Stimulated activated CD8-positive, alpha-beta memory T cell treated with anti-CD3 and anti-CD28 coated beads, Interleukin-2, amount 100 ng/mL, for 1 hour (primary cell): ENCODE data around the gene LRRC59.

ENCODE experiments used
- DNase-seq, 2 donors: peaks; one replicate each; pipeline ENCODE4 v3.0.0-alpha.2; 2020; ENCODE audit warnings: low read depth in 2 of 2

The LRRC59 gene

DNA sequence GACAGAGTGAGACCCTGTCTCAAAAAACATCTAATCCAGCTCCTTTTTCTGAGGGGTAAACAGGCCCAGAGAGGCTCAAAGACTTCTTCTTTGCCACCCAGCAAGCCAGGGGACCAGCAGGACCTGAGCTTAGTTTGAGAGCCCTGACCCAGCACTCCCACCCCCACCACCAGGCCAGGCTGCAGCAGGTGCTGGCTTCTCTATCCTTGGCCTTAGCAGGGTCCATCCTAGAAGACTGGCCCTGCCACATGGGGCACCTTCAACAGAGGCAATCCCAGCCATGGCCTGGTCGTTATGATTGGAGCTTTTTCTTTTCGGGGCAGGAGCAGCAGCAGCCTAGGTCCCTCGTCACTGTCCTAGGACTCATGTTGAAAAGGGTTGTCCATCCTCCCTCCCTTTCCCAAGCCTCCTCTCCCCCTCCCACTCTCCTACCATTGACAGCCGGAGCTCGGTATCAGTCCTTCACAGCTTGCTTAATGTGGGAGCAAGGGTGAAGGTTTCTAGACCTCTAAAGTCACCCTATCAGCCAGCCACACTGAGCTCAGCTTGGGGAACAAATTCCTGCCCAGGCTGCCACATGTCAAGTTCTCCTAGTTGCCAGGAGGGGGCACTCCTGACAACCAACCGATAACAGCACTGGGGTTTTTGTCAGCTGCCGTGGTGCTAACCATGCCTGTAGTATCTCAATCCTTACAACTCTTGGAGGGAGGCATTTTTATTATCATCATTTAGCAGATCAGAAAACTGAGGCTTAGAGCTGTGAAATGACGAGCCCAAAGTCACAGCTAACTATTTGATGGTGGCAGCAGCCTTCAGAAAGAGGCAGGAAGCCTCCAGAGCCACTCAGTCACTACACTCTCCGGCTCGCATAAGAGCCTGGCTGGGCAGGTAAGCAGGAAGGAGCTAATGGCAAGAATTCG, 35.5 kb downstream of the LRRC59 start:
- DNase-seq: peak in 1 of 2 donors; percentile 31

DNA sequence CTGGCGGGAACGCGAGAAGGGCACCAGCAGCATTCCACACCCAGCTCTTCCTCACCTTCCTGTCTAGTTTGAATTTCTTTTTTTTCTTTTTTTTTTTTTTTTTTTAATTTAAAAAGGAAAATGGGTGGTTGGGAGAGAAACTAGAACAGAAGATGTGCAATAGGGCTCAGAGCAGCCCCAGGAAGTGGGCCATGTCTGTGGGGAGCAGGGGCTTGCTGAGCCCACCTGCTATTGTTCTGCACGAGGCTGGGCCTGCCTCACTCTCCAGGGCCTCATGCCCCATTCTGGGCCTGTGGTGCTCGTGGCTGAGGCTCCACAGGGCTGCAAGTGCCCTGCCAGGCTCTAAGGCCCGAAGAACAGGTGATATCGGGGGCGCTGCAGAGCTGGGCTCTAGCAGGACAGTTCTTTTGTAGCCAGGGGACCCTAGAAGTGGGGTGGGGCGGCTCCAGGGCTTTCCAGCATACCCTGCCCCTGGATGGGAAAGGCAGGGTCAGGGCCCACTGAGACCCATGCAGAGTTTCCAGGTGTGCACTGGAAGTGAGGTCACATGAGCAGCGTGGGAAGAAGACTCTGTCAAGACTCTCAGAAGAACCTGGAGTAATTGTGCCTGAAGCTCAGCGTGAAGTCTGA, 36.7 kb downstream of the LRRC59 start:
- DNase-seq: no peak

DNA sequence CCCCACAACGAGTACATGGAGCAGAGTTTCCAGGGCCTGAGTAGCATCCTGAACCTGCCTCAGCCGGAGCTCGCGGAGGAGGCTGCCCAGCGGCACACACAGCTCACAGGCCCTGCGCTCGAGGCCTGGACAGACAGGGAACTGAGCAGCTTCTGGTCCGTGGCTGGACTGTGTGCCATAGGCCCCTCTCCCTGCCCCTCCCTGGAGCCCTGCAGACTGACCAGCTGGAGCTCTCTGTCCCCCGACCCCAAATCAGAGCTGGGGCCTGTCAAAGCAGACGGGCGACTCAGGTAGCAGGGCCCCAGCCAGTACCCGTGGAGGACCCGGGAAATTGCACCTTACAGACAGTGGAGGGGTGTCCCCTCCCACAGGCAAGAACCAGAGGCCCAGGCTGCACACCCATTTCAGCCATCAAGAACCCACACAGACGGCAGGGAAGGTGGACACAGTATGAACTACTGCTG, 37.3 kb downstream of the LRRC59 start:
- no peak for DNase-seq

DNA sequence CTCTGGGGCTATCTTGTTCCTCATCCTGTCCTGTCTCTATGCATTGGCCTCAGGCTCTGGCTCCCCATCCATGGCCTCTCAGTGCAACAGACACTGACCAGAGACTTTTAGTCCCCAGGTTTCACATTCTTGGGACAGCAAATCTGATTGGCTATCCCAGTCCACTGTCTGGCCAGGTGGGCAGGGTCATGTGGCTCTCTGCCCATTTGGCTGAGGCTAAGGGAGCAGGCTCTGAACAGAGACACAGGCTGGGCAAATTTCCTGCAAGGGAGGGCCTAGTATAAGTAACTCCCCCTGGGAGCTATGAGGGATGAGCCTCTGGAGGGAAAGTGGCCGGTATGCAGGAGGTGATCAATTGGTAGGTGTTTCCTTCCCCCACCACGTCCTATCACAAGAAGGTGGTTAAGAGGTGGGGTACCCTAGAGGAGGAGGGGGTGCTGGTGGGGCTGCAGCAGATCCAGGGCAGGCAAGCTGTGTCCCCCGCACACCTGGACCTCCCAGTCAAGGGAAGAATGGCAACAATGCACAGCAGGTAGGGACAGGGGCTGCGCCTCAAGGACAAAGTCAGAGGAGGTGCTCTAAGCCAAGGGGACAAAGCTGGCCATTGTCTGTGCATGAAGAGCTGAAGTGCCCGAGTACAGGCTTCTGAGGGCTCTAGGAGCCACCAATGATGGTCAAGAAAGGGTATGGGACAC, 38.2 kb downstream of the LRRC59 start:
- no peak for DNase-seq

DNA sequence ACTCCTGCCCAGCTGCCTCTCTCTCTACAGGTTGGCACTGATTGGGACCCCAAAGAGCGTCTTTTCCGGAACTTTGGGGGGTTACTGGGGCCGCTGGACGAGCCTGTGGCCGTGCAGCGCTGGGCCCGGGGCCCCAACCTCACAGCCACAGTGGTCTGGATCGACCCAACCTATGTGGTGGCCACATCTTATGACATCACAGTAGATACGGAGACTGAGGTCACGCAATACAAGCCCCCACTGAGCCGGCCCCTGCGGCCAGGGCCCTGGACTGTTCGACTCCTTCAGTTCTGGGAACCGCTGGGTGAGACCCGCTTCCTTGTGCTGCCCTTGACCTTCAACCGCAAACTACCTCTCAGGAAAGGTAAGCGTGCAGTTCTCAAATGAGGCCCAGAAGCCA, 39.1 kb downstream of the LRRC59 start:
- DNase-seq: no peak

DNA sequence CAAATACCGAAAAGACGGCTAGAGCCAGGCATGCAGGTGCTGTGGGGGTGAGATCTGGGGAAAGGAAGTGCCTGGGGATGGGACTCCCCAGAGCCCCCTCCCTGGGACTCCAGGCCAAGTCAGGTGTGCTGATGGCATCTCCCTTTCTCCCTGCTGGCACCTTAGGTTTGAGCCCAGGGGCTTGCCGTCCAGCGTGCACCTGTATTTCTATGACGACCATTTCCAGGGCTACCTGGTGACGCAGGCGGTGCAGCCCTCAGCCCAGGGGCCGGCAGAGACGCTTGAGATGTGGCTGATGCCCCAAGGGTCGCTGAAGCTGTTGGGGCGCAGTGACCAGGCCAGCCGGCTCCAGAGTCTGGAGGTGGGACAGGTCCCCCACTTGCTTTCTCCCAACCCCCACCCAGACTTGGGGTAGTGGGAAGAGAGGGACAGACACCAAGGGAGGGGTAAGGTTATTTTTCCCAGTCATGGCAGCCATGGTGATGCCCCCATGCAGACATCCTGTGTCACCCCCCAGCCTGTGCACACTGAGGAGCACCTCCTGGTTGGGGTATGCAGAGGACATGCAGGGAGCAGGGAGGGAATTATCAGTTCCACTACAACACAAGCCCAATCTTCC, 40.3 kb downstream of the LRRC59 start:
- no peak for DNase-seq

DNA sequence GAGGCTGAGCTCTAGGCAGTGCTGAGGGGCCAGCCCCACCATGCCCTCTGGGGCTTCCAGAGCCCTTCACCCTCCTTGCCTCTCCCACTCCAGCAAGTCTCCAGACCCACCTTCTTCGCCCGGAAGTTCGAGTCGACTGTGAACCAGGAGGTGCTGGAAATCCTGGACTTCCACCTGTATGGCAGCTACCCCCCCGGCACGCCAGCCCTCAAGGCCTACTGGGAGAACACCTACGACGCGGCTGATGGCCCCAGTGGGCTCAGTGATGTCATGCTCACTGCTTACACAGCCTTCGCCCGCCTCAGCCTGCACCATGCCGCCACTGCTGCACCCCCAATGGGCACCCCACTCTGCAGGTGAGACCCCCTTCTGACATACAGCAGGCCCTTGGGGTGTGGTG, 40.9 kb downstream of the LRRC59 start:
- no peak for DNase-seq

DNA sequence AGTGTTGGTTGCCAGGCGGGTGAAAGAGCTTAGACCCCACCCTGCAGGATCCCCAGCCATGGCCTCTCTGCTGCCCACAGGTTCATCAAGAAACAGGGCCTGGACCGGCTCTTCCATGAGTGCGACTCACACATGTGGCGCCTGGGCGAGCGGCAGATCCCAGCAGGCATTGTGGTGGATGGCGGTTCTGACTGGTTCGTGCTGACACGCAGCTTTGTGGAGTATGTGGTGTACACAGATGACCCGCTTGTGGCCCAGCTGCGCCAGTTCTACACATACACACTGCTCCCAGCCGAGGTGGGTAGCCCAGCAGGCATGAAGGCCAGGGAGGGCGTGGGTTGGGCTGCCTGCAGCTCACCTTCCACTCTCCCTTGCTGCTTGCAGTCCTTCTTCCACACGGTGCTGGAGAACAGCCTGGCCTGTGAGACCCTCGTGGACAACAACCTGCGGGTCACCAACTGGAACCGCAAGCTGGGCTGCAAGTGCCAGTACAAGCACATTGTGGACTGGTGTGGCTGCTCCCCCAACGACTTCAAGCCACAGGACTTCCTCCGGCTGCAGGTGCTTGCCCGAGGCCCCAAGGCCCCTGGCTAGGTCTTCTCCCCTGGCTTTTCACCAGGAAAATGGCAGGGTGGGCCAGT, 41.5 kb downstream of the LRRC59 start:
- DNase-seq: no peak

DNA sequence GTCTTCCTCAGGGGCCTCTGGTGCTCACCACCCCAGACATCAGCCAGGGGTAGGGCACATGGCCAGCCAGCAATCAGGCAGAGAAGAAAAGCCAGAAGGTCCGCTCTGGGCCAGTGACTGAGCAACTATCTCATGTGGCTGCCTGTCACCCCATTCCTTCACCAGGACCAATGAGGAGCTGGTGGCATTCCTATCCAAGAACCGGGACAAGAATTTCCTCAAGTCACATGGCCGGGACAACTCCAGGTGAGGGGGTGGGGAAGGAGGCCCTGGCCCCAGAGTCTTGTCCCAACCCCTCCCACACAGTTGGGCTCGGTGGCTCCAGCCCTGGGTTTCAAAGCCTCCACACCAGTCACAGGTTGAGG, 42.0 kb downstream of the LRRC59 start:
- no peak for DNase-seq

DNA sequence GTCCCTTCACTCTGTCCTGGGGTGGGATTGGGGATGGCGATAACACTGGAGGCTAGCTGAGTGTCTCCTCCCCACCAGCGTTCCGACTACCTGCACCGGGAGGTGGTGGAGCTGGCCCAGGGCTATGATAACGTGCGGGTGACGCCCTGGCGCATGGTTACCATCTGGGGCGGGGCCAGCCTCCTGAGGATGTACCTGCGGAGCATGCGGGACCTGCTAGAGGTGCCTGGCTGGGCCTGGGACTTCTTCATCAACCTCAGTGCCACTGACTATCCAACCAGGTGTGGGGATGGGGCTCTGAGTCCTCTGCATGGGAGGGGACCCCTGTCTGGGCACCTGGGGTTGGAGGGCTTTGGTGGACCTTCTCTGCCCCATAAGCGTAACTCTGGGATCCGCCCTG, 42.5 kb downstream of the LRRC59 start:
- no peak for DNase-seq

DNA sequence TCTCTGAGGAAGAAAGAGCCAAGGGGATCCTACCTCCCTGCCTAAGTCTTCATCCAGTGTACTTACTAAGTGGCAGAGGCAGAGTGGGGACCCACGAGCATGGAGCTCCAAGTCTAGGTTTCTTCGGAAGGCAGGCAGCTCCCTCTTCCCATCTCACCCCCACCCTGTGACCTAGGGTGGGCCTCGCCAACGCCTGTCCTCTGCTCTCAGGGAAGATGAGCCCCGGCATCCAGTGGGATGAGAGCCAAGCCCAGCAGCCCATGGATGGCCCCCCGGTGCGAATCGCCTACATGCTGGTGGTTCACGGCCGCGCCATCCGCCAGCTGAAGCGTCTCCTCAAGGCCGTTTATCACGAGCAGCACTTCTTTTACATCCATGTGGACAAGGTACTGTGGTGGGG, 43.1 kb downstream of the LRRC59 start:
- DNase-seq: no peak

DNA sequence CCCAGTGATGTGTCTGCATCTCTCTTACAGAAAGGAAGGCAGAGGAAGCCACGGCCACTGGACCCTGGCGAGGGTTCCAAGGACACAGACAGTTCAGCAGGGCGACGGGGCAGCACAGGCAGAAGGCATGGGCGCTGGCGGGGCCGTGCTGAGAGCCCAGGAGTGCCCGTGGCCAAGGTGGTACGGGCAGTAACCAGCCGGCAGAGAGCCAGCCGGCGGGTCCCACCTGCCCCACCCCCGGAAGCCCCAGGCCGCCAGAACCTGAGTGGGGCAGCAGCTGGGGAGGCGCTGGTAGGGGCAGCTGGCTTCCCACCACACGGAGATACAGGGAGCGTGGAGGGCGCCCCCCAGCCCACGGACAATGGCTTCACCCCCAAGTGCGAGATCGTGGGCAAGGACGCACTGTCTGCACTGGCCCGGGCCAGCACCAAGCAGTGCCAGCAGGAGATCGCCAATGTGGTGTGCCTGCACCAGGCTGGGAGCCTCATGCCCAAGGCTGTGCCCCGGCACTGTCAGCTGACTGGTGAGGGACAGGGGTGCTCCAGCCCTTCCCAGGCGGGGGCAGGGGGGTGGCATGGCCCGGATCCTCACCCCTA, 43.6 kb downstream of the LRRC59 start:
- DNase-seq: no peak

DNA sequence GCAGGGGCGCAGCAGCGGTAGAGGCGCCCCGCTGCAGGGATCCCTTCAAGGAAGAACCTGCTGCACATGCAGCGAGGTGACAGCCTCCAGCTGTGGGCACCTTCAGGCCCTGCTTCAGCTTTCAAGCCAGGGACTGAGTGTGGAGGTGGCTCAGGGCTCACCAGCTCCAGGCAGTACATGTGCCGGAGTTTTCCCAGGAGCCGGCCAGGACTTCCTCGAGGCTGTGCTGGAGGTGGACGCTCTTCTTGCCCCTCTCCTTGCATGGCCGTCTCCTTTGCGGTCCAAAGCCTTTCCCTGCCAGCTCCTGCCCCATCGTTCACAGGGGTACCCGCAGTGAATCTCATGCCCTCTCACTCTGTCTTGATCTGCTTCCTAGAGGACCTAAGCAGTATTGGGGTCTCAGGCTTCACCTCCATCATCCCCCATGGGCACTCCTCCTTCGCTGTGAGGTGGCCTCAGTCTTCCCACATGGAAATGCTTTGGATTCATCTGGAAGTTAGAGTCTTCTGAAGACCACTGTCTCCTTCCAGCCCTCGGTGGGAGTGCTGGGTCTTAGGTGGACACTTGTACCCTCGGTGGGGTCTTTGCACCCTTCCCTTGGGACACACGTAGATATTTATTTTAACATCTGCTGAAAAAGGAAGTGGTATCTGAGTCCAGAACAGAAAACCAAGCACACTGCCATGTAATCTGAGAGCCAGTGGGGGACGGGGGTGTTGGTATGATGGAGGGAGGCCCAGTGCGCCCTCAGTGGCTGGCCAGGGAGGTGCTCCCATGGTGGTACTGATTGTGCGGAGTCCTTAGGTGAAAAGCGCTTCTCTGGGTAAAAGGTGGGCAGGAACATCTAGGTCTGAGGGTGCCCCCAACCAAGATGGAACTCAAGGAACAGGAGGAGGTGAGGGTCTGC, 44.4 kb downstream of the LRRC59 start:
- DNase-seq: no peak

DNA sequence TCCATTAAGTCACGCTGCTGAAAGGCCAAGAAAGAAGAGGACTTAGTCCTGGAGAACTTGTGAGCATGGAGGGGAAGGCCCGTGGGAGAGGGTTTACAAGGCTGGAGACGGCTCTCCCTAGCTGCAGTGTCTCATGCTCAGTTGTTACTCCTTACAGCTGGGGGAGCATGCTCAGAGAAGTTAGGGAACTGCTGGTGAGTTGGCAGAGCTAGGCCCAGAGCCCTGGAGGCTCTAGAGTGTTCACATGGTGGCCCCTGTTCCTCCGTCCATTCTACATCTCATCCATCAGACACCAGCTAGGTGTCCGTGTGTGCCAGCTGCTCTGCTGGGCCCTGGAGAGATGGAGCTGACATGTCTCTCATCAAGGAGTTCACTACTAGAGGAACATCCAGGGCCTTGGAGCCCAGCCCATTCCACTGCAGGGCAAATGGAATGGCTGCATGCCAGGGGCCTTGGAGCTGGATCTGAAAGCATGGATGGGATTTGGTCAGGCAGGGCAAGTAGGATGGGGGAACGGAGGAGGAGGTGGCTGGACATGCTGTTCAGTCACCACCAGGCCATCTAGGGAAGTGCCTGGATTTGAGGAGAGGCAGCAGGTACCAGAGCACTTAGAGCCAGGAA, 45.1 kb downstream of the LRRC59 start:
- DNase-seq: no peak

DNA sequence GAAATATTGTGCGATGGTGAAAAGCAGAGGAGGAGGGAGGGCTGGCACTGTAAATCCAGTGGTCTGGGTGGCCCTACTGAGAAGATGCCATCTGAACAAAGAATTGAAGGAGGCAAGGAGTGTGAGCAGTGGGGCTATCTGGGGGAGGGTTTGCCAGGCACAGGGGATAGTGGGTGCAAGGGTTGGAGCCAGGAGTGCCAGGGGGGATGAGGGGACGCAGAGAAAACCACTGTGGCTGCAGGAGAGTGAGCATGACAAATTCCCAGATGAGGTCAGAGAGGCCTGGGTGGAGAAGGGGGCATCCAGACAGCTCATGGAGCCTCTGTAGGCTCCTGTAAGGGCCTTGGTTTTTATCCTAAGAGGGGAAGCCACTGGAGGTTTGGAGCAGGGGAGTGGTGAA, 46.6 kb downstream of the LRRC59 start:
- DNase-seq: no peak

DNA sequence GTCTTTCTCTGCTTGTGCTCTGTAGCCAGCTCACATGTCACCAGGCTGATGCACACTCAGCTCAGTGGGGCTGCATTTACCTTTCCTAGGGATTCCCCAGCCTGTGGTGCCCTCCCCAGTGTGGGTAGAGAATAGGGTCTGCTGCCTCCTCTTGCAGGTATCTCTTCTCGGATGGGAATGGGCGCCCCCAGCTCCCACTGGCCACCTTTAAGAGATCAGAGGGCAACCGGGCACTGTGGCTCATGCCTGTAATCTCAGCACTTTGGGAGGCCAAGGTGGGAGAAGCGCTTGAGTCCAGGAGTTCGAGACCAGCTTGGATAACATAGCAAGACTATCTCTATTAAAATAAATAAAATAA, 48.1 kb downstream of the LRRC59 start:
- no peak for DNase-seq

DNA sequence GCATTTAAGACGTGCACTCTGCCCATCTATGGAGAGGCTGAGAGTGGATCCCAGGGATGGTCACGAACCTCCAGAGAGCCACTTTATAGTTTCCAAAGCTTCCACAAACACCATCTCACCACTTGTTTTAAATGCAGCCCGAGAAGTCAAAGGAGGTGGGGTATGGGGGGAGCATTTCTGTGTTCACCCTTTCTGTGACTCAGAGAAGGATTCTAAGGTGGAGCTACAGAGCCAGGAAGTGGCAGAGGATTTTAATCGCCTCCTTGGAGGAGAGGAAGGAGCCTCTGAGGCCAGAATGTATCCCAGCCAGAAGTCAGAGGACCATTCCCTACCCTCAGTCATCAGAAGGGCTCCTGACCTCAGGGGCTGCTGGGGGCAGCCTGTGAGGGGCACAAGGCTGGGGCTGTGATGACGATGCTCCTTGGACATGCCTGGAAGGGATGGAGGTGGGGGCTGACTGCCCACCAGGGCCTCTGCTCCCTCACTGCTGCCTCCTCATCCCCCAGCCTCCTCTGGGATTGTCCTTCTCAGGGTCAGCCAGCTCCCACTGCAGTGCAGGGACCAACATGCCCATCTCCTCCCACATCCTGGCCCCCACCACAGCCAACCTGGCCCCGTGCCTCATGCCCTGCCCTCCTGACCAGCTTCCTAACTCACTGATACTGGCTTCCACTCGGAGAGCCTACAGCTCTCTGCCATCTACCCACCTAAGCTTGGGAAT, 48.6 kb downstream of the LRRC59 start:
- DNase-seq: no peak

DNA sequence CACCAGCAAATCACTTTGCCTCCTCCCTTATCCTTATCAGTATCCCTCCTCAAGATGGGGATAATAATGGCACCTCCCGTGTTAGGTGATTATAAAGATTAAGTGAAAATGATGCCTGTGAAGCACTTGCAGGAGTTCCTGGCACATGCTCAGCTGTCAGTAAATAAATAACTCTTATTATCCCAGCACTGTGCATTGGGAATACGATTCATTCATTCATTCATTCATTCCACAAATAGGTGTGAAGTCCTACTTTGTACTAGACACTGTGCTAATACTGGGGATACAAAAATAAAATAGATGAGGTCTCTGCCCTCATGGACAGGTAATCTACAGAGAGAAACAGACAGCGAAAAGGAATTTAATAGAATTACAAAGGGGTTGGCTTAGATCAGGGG, 49.4 kb downstream of the LRRC59 start:
- DNase-seq: no peak
